ENCODE results near the gene SLC2A13.
A peak's percentile ranks its signal among the peaks of the same experiment; 100 is the strongest.

SLC2A13 gene

DNA sequence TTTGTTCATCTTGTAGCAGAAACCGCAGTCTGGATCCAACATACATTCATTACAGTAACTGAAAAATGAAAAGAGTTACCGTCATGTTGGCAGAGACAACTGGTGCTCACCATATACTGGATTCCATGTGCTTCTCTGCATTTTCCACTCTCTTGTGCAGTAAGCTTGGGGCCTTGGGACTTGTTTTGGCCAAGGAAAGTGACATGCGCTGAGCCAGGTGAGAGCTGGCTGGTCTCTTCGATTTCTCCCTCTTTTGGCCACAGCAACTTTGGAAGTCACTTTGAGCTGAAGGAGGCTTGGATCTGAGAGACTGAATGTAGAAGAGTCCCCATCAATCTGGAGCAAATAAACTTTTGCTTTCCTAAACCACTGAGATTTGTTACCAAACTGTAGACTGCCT, 275.7 kb downstream of the SLC2A13 start:
- H3K27me3 ChIP-seq (ENCODE audit: insufficient read depth, poor library complexity, severe bottlenecking), result no peaks in the 10 kb centered on the region
- no peak for ATAC-seq (ENCODE audit: low read depth)
- no peak for TF ChIP-seq CTCF (IDR thresholded peaks at IDR 0.05; ENCODE audit: poor library complexity, severe bottlenecking)
- H3K4me1 ChIP-seq (ENCODE audit: insufficient read depth, poor library complexity, severe bottlenecking), result no peaks in the 10 kb centered on the region
- H3K9me3 ChIP-seq (ENCODE audit: severe bottlenecking), result no peaks in the 10 kb centered on the region
- no peak overlapping the region for H3K27ac ChIP-seq (ENCODE audit: poor library complexity, severe bottlenecking)
- no peak overlapping the region for H3K4me3 ChIP-seq (ENCODE audit: severe bottlenecking)
- no peak for DNase-seq (ENCODE audit: low spot score)
- H3K36me3 ChIP-seq (ENCODE audit: low read depth), result no peaks in the 10 kb centered on the region

- Histone ChIP-seq H3K4me1 (ENCODE audit: insufficient read depth, poor library complexity, severe bottlenecking) (no peaks in the 10 kb centered on the region), H3K4me3 (ENCODE audit: severe bottlenecking) (no peak overlapping the region), H3K27ac (ENCODE audit: poor library complexity, severe bottlenecking) (no peak overlapping the region), H3K27me3 (ENCODE audit: insufficient read depth, poor library complexity, severe bottlenecking) (no peaks in the 10 kb centered on the region), H3K36me3 (ENCODE audit: low read depth) (no peaks in the 10 kb centered on the region), H3K9me3 (ENCODE audit: severe bottlenecking) (no peaks in the 10 kb centered on the region)
- TF ChIP-seq CTCF (IDR thresholded peaks at IDR 0.05; ENCODE audit: poor library complexity, severe bottlenecking), result no peak
- ATAC-seq (ENCODE audit: low read depth), result 0 out of 3 replicates have a peak, but pooled peaks have one; percentile 40
- DNase-seq (ENCODE audit: low spot score), result no peak
Observed at GRCh38 chr12:39824505-39825212, 281.2 kb downstream of the SLC2A13 start.

DNA sequence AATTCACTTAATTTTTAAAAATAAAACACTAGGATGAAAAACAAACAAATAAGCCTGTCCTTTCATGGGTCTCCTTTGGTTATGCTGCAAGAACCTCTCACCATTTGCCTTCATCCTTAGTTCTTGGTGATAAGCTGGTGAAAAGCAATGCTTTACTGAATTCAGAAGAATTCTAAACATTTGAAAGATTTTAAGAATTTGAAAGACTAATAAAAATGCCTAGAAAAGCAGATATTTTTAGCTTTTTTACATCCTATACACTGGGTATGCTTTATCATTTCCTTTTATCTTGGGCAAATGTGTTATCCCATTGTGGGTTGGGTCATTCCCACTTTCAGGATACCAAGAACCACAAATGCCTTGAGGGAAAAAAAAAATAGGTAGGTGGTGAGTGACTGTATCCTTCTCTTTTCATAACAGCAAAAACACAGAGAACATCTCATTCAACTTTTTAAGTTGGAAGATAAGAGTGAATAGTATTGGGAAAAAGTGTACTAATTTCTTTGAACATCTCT, 289.2 kb downstream of the SLC2A13 start:
- no peaks in the 10 kb centered on the region for H3K36me3 ChIP-seq (ENCODE audit: low read depth)

GRCh38 chr12:39815746-39816145, 290.1 kb downstream of the SLC2A13 start:
- H3K4me1 ChIP-seq (ENCODE audit: insufficient read depth, poor library complexity, severe bottlenecking), result no peaks in the 10 kb centered on the region
- no peak overlapping the region for H3K27ac ChIP-seq (ENCODE audit: poor library complexity, severe bottlenecking)
- H3K4me3 ChIP-seq (ENCODE audit: severe bottlenecking), result no peak overlapping the region
- DNase-seq (ENCODE audit: low spot score) (no peak), ATAC-seq (ENCODE audit: low read depth) (no peak)
- no peak for TF ChIP-seq CTCF (IDR thresholded peaks at IDR 0.05; ENCODE audit: poor library complexity, severe bottlenecking)
- H3K27me3 ChIP-seq (ENCODE audit: insufficient read depth, poor library complexity, severe bottlenecking), result no peaks in the 10 kb centered on the region
- H3K36me3 ChIP-seq (ENCODE audit: low read depth), result no peaks in the 10 kb centered on the region
- H3K9me3 ChIP-seq (ENCODE audit: severe bottlenecking), result no peaks in the 10 kb centered on the region

More for the DNA sequence above, 289.2 kb downstream of the SLC2A13 start:
- Histone ChIP-seq H3K27ac (ENCODE audit: poor library complexity, severe bottlenecking) (no peak overlapping the region), H3K27me3 (ENCODE audit: insufficient read depth, poor library complexity, severe bottlenecking) (no peaks in the 10 kb centered on the region), H3K9me3 (ENCODE audit: severe bottlenecking) (no peaks in the 10 kb centered on the region), H3K4me1 (ENCODE audit: insufficient read depth, poor library complexity, severe bottlenecking) (no peaks in the 10 kb centered on the region), H3K4me3 (ENCODE audit: severe bottlenecking) (no peak overlapping the region)
- no peak for TF ChIP-seq CTCF (IDR thresholded peaks at IDR 0.05; ENCODE audit: poor library complexity, severe bottlenecking)
- DNase-seq (ENCODE audit: low spot score), result no peak
- ATAC-seq (ENCODE audit: low read depth), result no peak

DNA sequence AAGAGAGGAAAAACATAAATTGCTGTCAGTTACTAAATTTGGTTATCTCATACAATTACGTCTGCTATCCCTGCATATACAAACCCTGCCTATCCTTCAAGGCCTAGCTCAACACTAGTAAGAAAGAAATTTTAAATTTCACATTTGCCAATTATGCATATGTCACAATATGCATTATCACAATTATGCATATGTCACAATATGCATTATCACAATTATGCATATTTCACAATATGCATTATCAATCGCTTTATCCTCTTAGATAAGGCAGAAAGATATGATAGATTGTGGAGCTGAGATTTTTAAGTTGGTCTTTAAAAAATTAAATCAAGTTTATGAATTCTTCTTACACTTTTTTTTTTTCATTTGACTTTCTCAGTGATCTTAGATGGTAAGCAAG, 291.3 kb downstream of the SLC2A13 start:
- no peak for ATAC-seq (ENCODE audit: low read depth)

More for the DNA sequence above, 291.3 kb downstream of the SLC2A13 start:
- Histone ChIP-seq H3K4me1 (ENCODE audit: insufficient read depth, poor library complexity, severe bottlenecking) (no peaks in the 10 kb centered on the region), H3K4me3 (ENCODE audit: severe bottlenecking) (no peak overlapping the region), H3K27ac (ENCODE audit: poor library complexity, severe bottlenecking) (no peak overlapping the region), H3K36me3 (ENCODE audit: low read depth) (no peaks in the 10 kb centered on the region), H3K9me3 (ENCODE audit: severe bottlenecking) (no peaks in the 10 kb centered on the region), H3K27me3 (ENCODE audit: insufficient read depth, poor library complexity, severe bottlenecking) (no peaks in the 10 kb centered on the region)
- DNase-seq (ENCODE audit: low spot score), result no peak
- no peak for TF ChIP-seq CTCF (IDR thresholded peaks at IDR 0.05; ENCODE audit: poor library complexity, severe bottlenecking)
